GM18858 (cell line): ENCODE measurements around the gene ARPC2.
A peak's percentile ranks its signal among the peaks of the same experiment; 100 is the strongest.

Experiments
- ATAC-seq: cut with Tn5 transposase; IDR thresholded peaks from one replicate; pipeline ENCODE4 v1.9.1; 2021; ENCODE audit not compliant: unreplicated experiment

ARPC2 gene

GRCh38 chr2:218252509-218253231 is 35.7 kb downstream of the ARPC2 start:
- no peak for ATAC-seq

- no peak for ATAC-seq
These were observed 36.2 kb downstream of the ARPC2 start for GRCh38 chr2:218253232-218253625.

- ATAC-seq, result no peak
These were observed 38.5 kb downstream of the ARPC2 start for GRCh38 chr2:218255446-218255845.

- no peak for ATAC-seq
These were observed 39.8 kb downstream of the ARPC2 start for GRCh38 chr2:218256612-218257350.

GRCh38 chr2:218257390-218257981 is 40.5 kb downstream of the ARPC2 start:
- peak; percentile 77 for ATAC-seq

GRCh38 chr2:218259099-218259961 is 42.3 kb downstream of the ARPC2 start:
- ATAC-seq, result no peak

DNA sequence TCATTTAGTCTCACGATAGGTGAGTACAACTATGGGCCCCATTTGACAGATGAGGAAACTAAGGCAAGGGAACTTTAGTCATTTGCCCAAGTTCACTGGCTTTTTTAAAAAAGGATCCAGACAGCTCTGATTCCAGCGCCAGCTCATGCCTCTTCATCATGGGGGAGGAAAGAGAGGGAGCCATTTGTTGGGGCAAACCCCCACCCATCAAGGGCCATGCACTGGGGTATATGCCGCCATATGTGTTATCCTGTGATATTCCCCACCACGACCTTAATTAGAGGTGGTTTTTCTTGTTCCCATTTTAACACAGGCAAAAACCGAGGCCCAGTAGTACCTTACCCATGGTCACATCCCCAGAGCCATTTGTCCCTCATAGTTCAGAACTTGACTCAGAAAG is 43.2 kb downstream of the ARPC2 start:
- ATAC-seq, result no peak

- ATAC-seq, result no peak
These were observed 43.9 kb downstream of the ARPC2 start, which contains the start of gene GPBAR1 for GRCh38 chr2:218260742-218261422. Gene GPBAR1, plus strand, starts transcription at chr2:218261015. Its CDS starts 1,710 bp downstream, at chr2:218262725.

DNA sequence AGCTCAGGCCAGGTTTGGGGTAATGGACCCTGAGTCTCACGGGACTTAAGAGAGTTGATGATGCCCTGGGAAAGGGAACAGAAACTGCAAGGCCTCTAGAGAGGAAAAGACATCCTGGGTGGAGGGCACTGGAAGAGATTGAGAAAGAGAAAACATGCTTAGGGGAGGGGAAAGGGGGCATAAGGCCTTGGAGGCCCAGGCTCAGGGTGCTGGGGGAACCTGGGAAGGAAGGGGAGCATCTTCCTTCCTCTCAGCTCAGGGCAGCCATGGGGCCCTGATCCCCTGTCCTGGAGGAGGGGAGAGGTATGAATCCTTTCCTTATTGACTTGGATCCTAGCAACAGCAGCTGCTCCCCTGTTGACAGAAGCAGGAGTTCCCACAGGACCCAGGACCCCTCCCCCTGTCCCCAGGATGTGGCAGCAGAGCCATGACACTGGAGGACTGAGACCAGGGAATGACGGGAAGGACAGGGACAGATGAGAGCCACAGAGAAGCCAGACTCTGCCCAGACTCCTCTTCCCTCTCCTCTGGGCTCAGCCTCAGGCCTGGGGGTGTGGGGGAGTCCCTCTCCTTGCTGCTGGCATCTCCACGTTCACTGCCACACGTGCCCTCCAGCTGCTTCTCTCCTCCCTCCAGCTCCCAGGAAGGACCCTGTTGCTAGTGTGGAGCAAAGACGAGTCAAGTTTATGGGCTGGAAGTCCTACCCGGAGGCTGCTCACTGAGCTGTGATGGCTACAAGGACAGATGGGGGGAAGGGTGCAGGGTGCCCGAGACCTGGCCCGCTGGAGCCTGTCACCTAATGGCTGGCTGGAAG is 44.6 kb downstream of the ARPC2 start:
- no peak for ATAC-seq

DNA sequence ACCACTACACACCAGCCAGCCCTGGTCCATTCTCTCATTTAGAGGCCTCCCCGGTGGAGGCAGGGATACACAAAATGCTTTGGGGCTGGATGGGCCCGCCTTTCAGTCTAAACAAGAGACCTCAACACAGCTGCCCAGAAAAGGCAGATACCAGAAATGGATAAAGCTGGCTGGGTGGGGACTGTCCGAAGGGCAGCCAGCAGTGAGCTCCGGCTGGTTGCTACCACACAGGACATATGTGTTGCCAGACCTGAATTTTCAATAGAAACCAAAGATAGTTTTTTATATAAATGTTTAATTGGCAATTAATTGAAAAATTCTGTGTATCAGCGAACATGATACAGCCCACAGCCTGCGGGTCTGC is 45.2 kb downstream of the ARPC2 start:
- no peak for ATAC-seq

GRCh38 chr2:218262631-218263586 is 45.9 kb downstream of the ARPC2 start:
- no peak for ATAC-seq

GRCh38 chr2:218263817-218264641 is 47.0 kb downstream of the ARPC2 start:
- ATAC-seq, result no peak

DNA sequence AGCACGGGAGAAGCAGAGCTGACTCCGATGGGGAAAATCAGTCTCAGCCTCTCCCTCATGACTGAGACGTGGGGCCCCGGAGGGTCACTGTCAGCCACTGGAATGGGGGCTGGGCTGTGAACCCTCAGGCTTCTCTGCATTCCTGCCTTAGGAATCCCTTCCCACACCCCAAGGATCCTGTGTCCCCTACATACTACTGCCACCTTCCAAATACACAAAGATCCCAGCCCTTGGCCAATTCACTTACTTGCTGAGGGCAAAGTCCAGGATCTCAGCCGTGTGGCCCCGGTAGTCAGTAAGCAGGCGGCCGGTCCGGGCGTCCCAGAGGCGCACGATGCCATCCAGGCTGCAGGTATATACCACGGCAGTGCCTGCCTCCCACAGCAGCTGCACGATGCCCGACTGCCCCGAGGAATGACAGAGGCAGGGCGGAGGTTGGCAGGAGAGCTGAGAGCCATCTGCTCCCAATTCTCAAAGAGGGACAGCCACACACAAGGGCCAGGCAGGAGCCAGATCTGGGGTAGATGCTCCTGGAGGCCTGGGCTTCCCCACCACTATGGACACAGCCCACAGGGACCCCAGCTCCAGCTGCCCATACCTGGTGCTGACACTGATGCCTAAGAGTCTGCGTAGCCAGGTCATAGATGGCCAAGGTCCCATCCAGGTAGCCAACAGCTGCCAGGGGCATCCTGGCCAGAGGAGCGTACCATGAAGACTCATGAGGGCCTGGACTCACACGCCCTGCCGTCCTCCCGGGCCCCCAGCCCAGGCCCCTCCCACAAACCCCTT is 48.0 kb downstream of the ARPC2 start:
- no peak for ATAC-seq

DNA sequence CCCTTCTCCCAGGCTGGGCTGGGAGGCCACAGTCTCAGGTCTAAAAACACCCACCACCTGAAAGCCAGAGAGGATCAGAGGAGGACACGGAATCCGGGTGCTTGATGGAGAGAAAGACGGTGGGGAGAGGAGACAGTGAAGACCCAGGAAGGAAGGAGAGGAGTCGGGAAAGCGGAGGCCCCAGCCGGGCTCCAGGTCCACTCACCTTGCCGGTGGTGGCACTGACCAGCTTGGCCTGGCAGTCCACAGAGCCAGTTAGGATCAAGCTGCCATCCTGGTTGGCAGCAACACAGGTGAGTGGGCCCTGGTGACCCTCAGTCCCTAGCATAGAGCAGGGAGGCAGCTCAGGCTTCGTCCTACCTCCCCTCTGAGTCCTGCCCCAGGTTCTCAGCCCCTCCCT is 48.6 kb downstream of the ARPC2 start:
- ATAC-seq, result no peak

DNA sequence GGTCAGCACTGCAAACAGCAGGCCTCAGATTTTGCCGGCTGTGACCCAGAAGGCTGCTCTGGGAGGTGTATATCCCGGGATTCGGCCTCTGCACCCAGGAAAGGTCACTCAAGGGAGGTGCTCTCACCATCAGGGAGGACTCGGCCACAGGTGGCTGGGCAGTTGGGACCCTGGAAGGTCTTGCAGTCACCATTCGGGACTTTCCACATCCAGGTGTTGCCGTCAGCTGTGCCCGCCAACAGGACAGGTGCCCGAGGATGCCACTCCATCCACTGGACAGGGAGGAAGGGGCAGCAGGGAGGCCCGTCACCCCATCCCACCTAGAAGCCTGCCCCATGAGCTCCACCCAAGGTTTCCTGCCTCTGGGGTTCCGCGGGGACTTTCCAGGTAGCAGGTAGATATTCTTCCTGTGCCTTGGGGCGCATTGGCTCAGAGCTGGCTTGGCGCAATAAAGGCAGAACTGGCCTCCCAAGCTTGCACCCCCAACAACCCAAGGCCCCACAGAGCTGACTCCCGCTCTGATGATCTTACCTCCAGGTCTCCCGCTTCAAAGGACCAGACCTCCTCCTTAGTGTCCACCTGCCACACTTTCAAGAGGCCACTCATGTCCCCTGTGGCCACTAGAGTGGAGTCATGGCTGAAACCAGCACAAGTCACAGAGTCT is 49.5 kb downstream of the ARPC2 start:
- ATAC-seq, result no peak

- ATAC-seq, result no peak
These were observed 50.3 kb downstream of the ARPC2 start for GRCh38 chr2:218267259-218267658.
